ENCODE data around the gene GFRA1.

- TF ChIP-seq CTCF (conservative IDR thresholded peaks at IDR 0.05 in 1 of 2, IDR thresholded peaks at IDR 0.05 in 1 of 2; ENCODE audit: low read depth in 1 of 2, low read length in 2 of 2) (no peak), EZH2 (IDR thresholded peaks at IDR 0.05; ENCODE audit: low read length, missing control alignments) (no peak)
Measured at GRCh38 chr10:116079355-116079754, 193.7 kb downstream of the GFRA1 start.
